ENCODE data around the gene BRDT. TPM values are rescaled to one million over a fixed set of nuclear protein-coding genes. Genes with fewer than 3 reads are reported as not detected.

BRDT gene
- polyA plus RNA-seq, 1 donor (not counting 4 experiments of a cell fraction or from before 2014, with no cell fraction given), result not detected

- H3K79me2 ChIP-seq (ENCODE audit: control insufficient read depth, insufficient read depth, low read length), result no peaks in the 10 kb centered on the region
- H3K9ac ChIP-seq (ENCODE audit: control insufficient read depth, extremely low read depth, insufficient read depth, low read length), result no peak overlapping the region
- no peaks in the 10 kb centered on the region for H4K20me1 ChIP-seq (ENCODE audit: control insufficient read depth, extremely low read depth, insufficient read depth, low read length)
- peak; percentile 1 for DNase-seq (ENCODE audit: low read depth, low spot score)
- H3K4me1 ChIP-seq (ENCODE audit: control insufficient read depth, extremely low read depth, insufficient read depth, low read length), result no peaks in the 10 kb centered on the region
- TF ChIP-seq, protein P1, sequence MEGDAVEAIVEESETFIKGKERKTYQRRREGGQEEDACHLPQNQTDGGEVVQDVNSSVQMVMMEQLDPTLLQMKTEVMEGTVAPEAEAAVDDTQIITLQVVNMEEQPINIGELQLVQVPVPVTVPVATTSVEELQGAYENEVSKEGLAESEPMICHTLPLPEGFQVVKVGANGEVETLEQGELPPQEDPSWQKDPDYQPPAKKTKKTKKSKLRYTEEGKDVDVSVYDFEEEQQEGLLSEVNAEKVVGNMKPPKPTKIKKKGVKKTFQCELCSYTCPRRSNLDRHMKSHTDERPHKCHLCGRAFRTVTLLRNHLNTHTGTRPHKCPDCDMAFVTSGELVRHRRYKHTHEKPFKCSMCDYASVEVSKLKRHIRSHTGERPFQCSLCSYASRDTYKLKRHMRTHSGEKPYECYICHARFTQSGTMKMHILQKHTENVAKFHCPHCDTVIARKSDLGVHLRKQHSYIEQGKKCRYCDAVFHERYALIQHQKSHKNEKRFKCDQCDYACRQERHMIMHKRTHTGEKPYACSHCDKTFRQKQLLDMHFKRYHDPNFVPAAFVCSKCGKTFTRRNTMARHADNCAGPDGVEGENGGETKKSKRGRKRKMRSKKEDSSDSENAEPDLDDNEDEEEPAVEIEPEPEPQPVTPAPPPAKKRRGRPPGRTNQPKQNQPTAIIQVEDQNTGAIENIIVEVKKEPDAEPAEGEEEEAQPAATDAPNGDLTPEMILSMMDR (optimal IDR thresholded peaks at IDR 0.05 in 1 of 3, IDR thresholded peaks at IDR 0.05 in 1 of 3, conservative IDR thresholded peaks at IDR 0.05 in 1 of 3; ENCODE audit: extremely low read depth in 1 of 3, insufficient read depth in 2 of 3, low read length in 3 of 3), result peak in 2 of 3 experiments; percentile 48 to 50
- TF ChIP-seq EZH2 (IDR thresholded peaks at IDR 0.05; ENCODE audit: low read length), result no peak
- no peaks in the 10 kb centered on the region for H3K36me3 ChIP-seq (ENCODE audit: control insufficient read depth in 2 of 2, extremely low read depth in 1 of 2, insufficient read depth in 2 of 2, low read length in 2 of 2)
- dilution Hi-C loops (cut with MboI; ENCODE audit: extremely low pct_ligation_motif_present, low sequenced_read_pairs), result loop anchor here (25.0 kb wide), 1 partner anchor 265 kb away; no protein-coding TSS in a partner anchor
- no peak overlapping the region for H3K27ac ChIP-seq (ENCODE audit: control insufficient read depth, insufficient read depth, low read length)
- H3K9me1 ChIP-seq (ENCODE audit: control insufficient read depth, extremely low read depth, insufficient read depth, low read length), result no peaks in the 10 kb centered on the region
- H3K27me3 ChIP-seq (ENCODE audit: control insufficient read depth, extremely low read depth, insufficient read depth, low read length), result no peaks in the 10 kb centered on the region
- H3K4me3 ChIP-seq (ENCODE audit: control insufficient read depth in 2 of 3, extremely low read depth in 1 of 3, insufficient read depth in 2 of 3, low read depth in 1 of 3, low read length in 3 of 3), result no peak overlapping the region
- no peak overlapping the region for H3K4me2 ChIP-seq (ENCODE audit: control insufficient read depth, extremely low read depth, insufficient read depth, low read depth, low read length)
- H2AFZ ChIP-seq (ENCODE audit: control insufficient read depth, low read length), result no peak overlapping the region
- no peak for FAIRE-seq
- no peaks in the 10 kb centered on the region for H3K9me3 ChIP-seq (ENCODE audit: control insufficient read depth, low read depth, low read length)
Measured at GRCh38 chr1:91997607-91998195, 48.5 kb downstream of the BRDT start.

GRCh38 chr1:92004129-92004528, 54.9 kb downstream of the BRDT start:
- H3K4me2 ChIP-seq (ENCODE audit: control insufficient read depth, extremely low read depth, insufficient read depth, low read depth, low read length), result no peak overlapping the region
- H3K79me2 ChIP-seq (ENCODE audit: control insufficient read depth, insufficient read depth, low read length), result no peaks in the 10 kb centered on the region
- no peaks in the 10 kb centered on the region for H3K27me3 ChIP-seq (ENCODE audit: control insufficient read depth, extremely low read depth, insufficient read depth, low read length)
- H3K9me1 ChIP-seq (ENCODE audit: control insufficient read depth, extremely low read depth, insufficient read depth, low read length), result no peaks in the 10 kb centered on the region
- no peaks in the 10 kb centered on the region for H3K9me3 ChIP-seq (ENCODE audit: control insufficient read depth, low read depth, low read length)
- no peaks in the 10 kb centered on the region for H4K20me1 ChIP-seq (ENCODE audit: control insufficient read depth, extremely low read depth, insufficient read depth, low read length)
- DNase-seq (ENCODE audit: low read depth, low spot score) (no peak), FAIRE-seq (no peak)
- H2AFZ ChIP-seq (ENCODE audit: control insufficient read depth, low read length), result no peak overlapping the region
- TF ChIP-seq, protein P1 (optimal IDR thresholded peaks at IDR 0.05 in 1 of 3, IDR thresholded peaks at IDR 0.05 in 1 of 3, conservative IDR thresholded peaks at IDR 0.05 in 1 of 3; ENCODE audit: extremely low read depth in 1 of 3, insufficient read depth in 2 of 3, low read length in 3 of 3), result no peak
- no peak for TF ChIP-seq EZH2 (IDR thresholded peaks at IDR 0.05; ENCODE audit: low read length)
- no peaks in the 10 kb centered on the region for H3K4me1 ChIP-seq (ENCODE audit: control insufficient read depth, extremely low read depth, insufficient read depth, low read length)
- H3K27ac ChIP-seq (ENCODE audit: control insufficient read depth, insufficient read depth, low read length), result no peak overlapping the region
- dilution Hi-C loops (cut with MboI; ENCODE audit: extremely low pct_ligation_motif_present, low sequenced_read_pairs), result no loop called here
- H3K36me3 ChIP-seq (ENCODE audit: control insufficient read depth in 2 of 2, extremely low read depth in 1 of 2, insufficient read depth in 2 of 2, low read length in 2 of 2), result no peaks in the 10 kb centered on the region
- H3K4me3 ChIP-seq (ENCODE audit: control insufficient read depth in 2 of 3, extremely low read depth in 1 of 3, insufficient read depth in 2 of 3, low read depth in 1 of 3, low read length in 3 of 3), result no peak overlapping the region
- H3K9ac ChIP-seq (ENCODE audit: control insufficient read depth, extremely low read depth, insufficient read depth, low read length), result no peak overlapping the region

Data from keratinocyte (primary cell).